ENCODE data around the gene DNMT3B. TPM values are rescaled to one million over a fixed set of nuclear protein-coding genes. Genes with fewer than 3 reads are reported as not detected.

Gene DNMT3B
- total and polyA plus RNA-seq, 2 donors: 1.3 to 2.7 TPM

GRCh38 chr20:32798046-32798981 is 36.1 kb downstream of the DNMT3B start:
- Histone ChIP-seq H3K4me1 (ENCODE audit: control insufficient read depth in 2 of 2, insufficient read depth in 2 of 2, low read length in 2 of 2) (peaks cover 27 to 39% of the 10 kb centered on the region in 2 donors), H3K9me3 (ENCODE audit: control insufficient read depth in 2 of 2, insufficient read depth in 1 of 2, low read length in 1 of 2) (no peaks in the 10 kb centered on the region), H3K4me3 (ENCODE audit: low read length in 2 of 2) (no peak overlapping the region), H3K27ac (ENCODE audit: low read depth in 1 of 2, low read length in 1 of 2) (no peak overlapping the region), H3K36me3 (ENCODE audit: control insufficient read depth in 2 of 2, insufficient read depth in 2 of 2, low read length in 1 of 2) (peaks cover 19 to 21% of the 10 kb centered on the region in 2 donors), H3K27me3 (ENCODE audit: control insufficient read depth in 2 of 2, insufficient read depth in 1 of 2, low read length in 1 of 2) (no peaks in the 10 kb centered on the region)
- 97% methylated on average over 23 of the region's 23 CpGs for WGBS
- no peak for DNase-seq (ENCODE audit: low read depth in 6 of 9, low spot score in 9 of 9)

- H3K4me3 ChIP-seq (ENCODE audit: low read length in 2 of 2): no peak overlapping the region
- 100% methylated on average over 2 of the region's 2 CpGs for WGBS
- H3K27me3 ChIP-seq (ENCODE audit: control insufficient read depth in 2 of 2, insufficient read depth in 1 of 2, low read length in 1 of 2): no peaks in the 10 kb centered on the region
- no peaks in the 10 kb centered on the region for H3K9me3 ChIP-seq (ENCODE audit: control insufficient read depth in 2 of 2, insufficient read depth in 1 of 2, low read length in 1 of 2)
- H3K36me3 ChIP-seq (ENCODE audit: control insufficient read depth in 2 of 2, insufficient read depth in 2 of 2, low read length in 1 of 2): peaks cover 17 to 27% of the 10 kb centered on the region in 2 donors
- no peaks in the 10 kb centered on the region for H3K4me1 ChIP-seq (ENCODE audit: control insufficient read depth in 2 of 2, insufficient read depth in 2 of 2, low read length in 2 of 2)
- no peak for DNase-seq (ENCODE audit: low read depth in 6 of 9, low spot score in 9 of 9)
- no peak overlapping the region for H3K27ac ChIP-seq (ENCODE audit: low read depth in 1 of 2, low read length in 1 of 2)
These were observed 40.9 kb downstream of the DNMT3B start for GRCh38 chr20:32803092-32803491.

DNA sequence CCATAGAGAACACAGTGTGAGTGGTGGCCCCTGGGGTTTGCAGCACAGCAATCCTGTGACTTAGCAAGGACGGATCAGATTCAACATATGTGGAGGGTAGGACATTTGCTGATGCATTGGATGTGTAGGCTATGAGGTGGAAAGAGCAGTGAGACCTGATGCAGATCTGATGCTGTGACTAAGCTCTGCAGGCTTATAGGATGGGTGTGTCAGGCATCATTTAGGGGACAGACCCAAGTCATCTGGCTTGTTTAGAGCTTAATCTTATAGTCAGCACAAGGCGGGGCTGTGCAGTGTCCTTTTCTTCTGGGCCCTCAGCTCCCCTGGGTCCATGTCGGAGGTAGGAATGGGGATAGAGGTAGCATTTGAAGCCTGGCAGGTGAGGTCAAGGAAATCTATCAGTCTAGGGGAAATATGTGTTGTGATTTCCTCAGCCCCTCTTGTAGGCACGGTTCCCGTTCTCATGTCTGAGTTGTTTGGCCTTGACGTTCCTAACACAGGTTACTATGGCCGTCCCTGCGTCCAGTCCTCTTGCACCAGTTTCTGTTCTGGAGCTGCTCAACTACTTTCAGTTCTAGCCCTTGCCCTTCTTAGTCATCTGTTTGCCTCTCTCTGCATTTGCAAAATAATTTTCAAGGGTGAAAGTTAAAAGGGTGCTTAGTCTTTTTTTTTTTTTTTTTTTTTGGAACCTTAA is 42.0 kb downstream of the DNMT3B start:
- DNase-seq (ENCODE audit: low read depth in 6 of 9, low spot score in 9 of 9): no peak
- 98% methylated on average over 8 of the region's 8 CpGs for WGBS
- H3K9me3 ChIP-seq (ENCODE audit: control insufficient read depth in 2 of 2, insufficient read depth in 1 of 2, low read length in 1 of 2): no peaks in the 10 kb centered on the region
- no peaks in the 10 kb centered on the region for H3K4me1 ChIP-seq (ENCODE audit: control insufficient read depth in 2 of 2, insufficient read depth in 2 of 2, low read length in 2 of 2)
- H3K27ac ChIP-seq (ENCODE audit: low read depth in 1 of 2, low read length in 1 of 2): no peak overlapping the region
- no peak overlapping the region for H3K4me3 ChIP-seq (ENCODE audit: low read length in 2 of 2)
- no peaks in the 10 kb centered on the region for H3K27me3 ChIP-seq (ENCODE audit: control insufficient read depth in 2 of 2, insufficient read depth in 1 of 2, low read length in 1 of 2)
- peaks cover 17 to 22% of the 10 kb centered on the region in 2 donors for H3K36me3 ChIP-seq (ENCODE audit: control insufficient read depth in 2 of 2, insufficient read depth in 2 of 2, low read length in 1 of 2)

GRCh38 chr20:32804817-32805216 is 42.6 kb downstream of the DNMT3B start:
- Histone ChIP-seq H3K4me1 (ENCODE audit: control insufficient read depth in 2 of 2, insufficient read depth in 2 of 2, low read length in 2 of 2) (no peaks in the 10 kb centered on the region), H3K36me3 (ENCODE audit: control insufficient read depth in 2 of 2, insufficient read depth in 2 of 2, low read length in 1 of 2) (peaks cover 17 to 22% of the 10 kb centered on the region in 2 donors), H3K27me3 (ENCODE audit: control insufficient read depth in 2 of 2, insufficient read depth in 1 of 2, low read length in 1 of 2) (no peaks in the 10 kb centered on the region), H3K4me3 (ENCODE audit: low read length in 2 of 2) (no peak overlapping the region), H3K27ac (ENCODE audit: low read depth in 1 of 2, low read length in 1 of 2) (no peak overlapping the region), H3K9me3 (ENCODE audit: control insufficient read depth in 2 of 2, insufficient read depth in 1 of 2, low read length in 1 of 2) (no peaks in the 10 kb centered on the region)
- 97% methylated on average over 3 of the region's 3 CpGs for WGBS
- DNase-seq (ENCODE audit: low read depth in 6 of 9, low spot score in 9 of 9): no peak

GRCh38 chr20:32805721-32806120 is 43.5 kb downstream of the DNMT3B start:
- H3K27ac ChIP-seq (ENCODE audit: low read depth in 1 of 2, low read length in 1 of 2): no peak overlapping the region
- peaks cover 13 to 20% of the 10 kb centered on the region in 2 donors for H3K36me3 ChIP-seq (ENCODE audit: control insufficient read depth in 2 of 2, insufficient read depth in 2 of 2, low read length in 1 of 2)
- WGBS: 96% methylated on average over 8 of the region's 8 CpGs
- H3K4me3 ChIP-seq (ENCODE audit: low read length in 2 of 2): no peak overlapping the region
- no peaks in the 10 kb centered on the region for H3K4me1 ChIP-seq (ENCODE audit: control insufficient read depth in 2 of 2, insufficient read depth in 2 of 2, low read length in 2 of 2)
- H3K9me3 ChIP-seq (ENCODE audit: control insufficient read depth in 2 of 2, insufficient read depth in 1 of 2, low read length in 1 of 2): no peaks in the 10 kb centered on the region
- no peaks in the 10 kb centered on the region for H3K27me3 ChIP-seq (ENCODE audit: control insufficient read depth in 2 of 2, insufficient read depth in 1 of 2, low read length in 1 of 2)
- DNase-seq (ENCODE audit: low read depth in 6 of 9, low spot score in 9 of 9): no peak

DNA sequence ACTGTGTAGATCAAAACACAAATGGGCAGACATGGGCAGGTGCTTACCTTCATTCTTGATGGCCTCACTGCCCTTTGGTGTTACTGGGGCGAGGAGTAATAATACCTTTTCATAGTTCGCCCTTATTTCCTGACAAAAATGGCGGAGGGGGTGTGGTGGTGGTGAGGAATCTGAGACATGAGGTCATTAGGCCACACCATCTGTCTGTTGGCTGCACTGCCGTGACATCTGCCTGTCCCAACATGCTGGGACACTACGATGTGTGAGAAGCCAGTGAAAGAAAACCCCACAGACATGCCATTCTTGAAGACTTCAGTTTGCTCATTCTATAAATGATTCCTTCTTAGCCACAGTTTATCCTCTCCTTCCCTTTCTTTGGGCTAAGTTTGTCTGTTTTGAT is 44.2 kb downstream of the DNMT3B start:
- Histone ChIP-seq H3K36me3 (ENCODE audit: control insufficient read depth in 2 of 2, insufficient read depth in 2 of 2, low read length in 1 of 2) (peaks cover 7 to 15% of the 10 kb centered on the region in 2 donors), H3K9me3 (ENCODE audit: control insufficient read depth in 2 of 2, insufficient read depth in 1 of 2, low read length in 1 of 2) (no peaks in the 10 kb centered on the region), H3K4me1 (ENCODE audit: control insufficient read depth in 2 of 2, insufficient read depth in 2 of 2, low read length in 2 of 2) (no peaks in the 10 kb centered on the region), H3K4me3 (ENCODE audit: low read length in 2 of 2) (no peak overlapping the region), H3K27me3 (ENCODE audit: control insufficient read depth in 2 of 2, insufficient read depth in 1 of 2, low read length in 1 of 2) (no peaks in the 10 kb centered on the region), H3K27ac (ENCODE audit: low read depth in 1 of 2, low read length in 1 of 2) (peak overlapping the region in 1 of 2 donors; percentile 19)
- no peak for DNase-seq (ENCODE audit: low read depth in 6 of 9, low spot score in 9 of 9)
- WGBS: 96% methylated on average over 5 of the region's 5 CpGs

- H3K27ac ChIP-seq (ENCODE audit: low read depth in 1 of 2, low read length in 1 of 2): no peak overlapping the region
- H3K4me1 ChIP-seq (ENCODE audit: control insufficient read depth in 2 of 2, insufficient read depth in 2 of 2, low read length in 2 of 2): no peaks in the 10 kb centered on the region
- DNase-seq (ENCODE audit: low read depth in 6 of 9, low spot score in 9 of 9): no peak
- H3K4me3 ChIP-seq (ENCODE audit: low read length in 2 of 2): no peak overlapping the region
- H3K9me3 ChIP-seq (ENCODE audit: control insufficient read depth in 2 of 2, insufficient read depth in 1 of 2, low read length in 1 of 2): no peaks in the 10 kb centered on the region
- 93% methylated on average over 9 of the region's 9 CpGs for WGBS
- peaks cover 0 to 13% of the 10 kb centered on the region in 2 donors for H3K36me3 ChIP-seq (ENCODE audit: control insufficient read depth in 2 of 2, insufficient read depth in 2 of 2, low read length in 1 of 2)
- no peaks in the 10 kb centered on the region for H3K27me3 ChIP-seq (ENCODE audit: control insufficient read depth in 2 of 2, insufficient read depth in 1 of 2, low read length in 1 of 2)
These were observed 45.5 kb downstream of the DNMT3B start for GRCh38 chr20:32807706-32808105.

DNA sequence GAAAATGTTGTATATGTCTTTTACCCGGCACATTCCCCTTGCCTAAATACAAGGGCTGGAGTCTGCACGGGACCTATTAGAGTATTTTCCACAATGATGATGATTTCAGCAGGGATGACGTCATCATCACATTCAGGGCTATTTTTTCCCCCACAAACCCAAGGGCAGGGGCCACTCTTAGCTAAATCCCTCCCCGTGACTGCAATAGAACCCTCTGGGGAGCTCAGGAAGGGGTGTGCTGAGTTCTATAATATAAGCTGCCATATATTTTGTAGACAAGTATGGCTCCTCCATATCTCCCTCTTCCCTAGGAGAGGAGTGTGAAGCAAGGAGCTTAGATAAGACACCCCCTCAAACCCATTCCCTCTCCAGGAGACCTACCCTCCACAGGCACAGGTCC is 46.3 kb downstream of the DNMT3B start:
- no peak overlapping the region for H3K27ac ChIP-seq (ENCODE audit: low read depth in 1 of 2, low read length in 1 of 2)
- no peak overlapping the region for H3K4me3 ChIP-seq (ENCODE audit: low read length in 2 of 2)
- no peaks in the 10 kb centered on the region for H3K27me3 ChIP-seq (ENCODE audit: control insufficient read depth in 2 of 2, insufficient read depth in 1 of 2, low read length in 1 of 2)
- H3K36me3 ChIP-seq (ENCODE audit: control insufficient read depth in 2 of 2, insufficient read depth in 2 of 2, low read length in 1 of 2): peaks cover 0 to 10% of the 10 kb centered on the region in 2 donors
- H3K4me1 ChIP-seq (ENCODE audit: control insufficient read depth in 2 of 2, insufficient read depth in 2 of 2, low read length in 2 of 2): no peaks in the 10 kb centered on the region
- DNase-seq (ENCODE audit: low read depth in 6 of 9, low spot score in 9 of 9): no peak
- 94% methylated on average over 4 of the region's 4 CpGs for WGBS
- no peaks in the 10 kb centered on the region for H3K9me3 ChIP-seq (ENCODE audit: control insufficient read depth in 2 of 2, insufficient read depth in 1 of 2, low read length in 1 of 2)

DNA sequence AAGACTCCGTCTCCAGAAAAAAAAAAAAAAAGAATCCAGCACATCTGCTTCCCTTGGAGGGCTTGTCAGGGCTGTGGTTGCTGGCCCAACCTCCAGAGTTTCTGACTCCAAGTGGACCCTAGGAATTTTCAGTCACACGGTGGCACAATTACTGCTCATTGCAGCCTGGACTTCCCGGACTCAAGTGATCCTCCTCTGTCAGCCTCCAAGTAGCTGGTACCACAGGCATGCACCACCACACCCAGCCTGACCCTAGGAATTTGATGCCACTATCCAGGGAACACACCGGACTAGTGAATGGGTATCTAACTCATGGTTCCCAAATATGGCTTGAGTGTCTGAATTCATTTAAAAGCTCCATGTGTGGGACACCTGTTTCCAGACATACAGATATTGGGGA is 47.7 kb downstream of the DNMT3B start:
- Histone ChIP-seq H3K4me3 (ENCODE audit: low read length in 2 of 2) (no peak overlapping the region), H3K27ac (ENCODE audit: low read depth in 1 of 2, low read length in 1 of 2) (no peak overlapping the region), H3K27me3 (ENCODE audit: control insufficient read depth in 2 of 2, insufficient read depth in 1 of 2, low read length in 1 of 2) (no peaks in the 10 kb centered on the region), H3K9me3 (ENCODE audit: control insufficient read depth in 2 of 2, insufficient read depth in 1 of 2, low read length in 1 of 2) (no peaks in the 10 kb centered on the region), H3K36me3 (ENCODE audit: control insufficient read depth in 2 of 2, insufficient read depth in 2 of 2, low read length in 1 of 2) (peaks cover 0 to 10% of the 10 kb centered on the region in 2 donors), H3K4me1 (ENCODE audit: control insufficient read depth in 2 of 2, insufficient read depth in 2 of 2, low read length in 2 of 2) (no peaks in the 10 kb centered on the region)
- 97% methylated on average over 4 of the region's 4 CpGs for WGBS
- no peak for DNase-seq (ENCODE audit: low read depth in 6 of 9, low spot score in 9 of 9)

All from thymus (tissue), 11 donors.